HUES48 (cell line): Measurements from ENCODE around the gene LCT.
"Not testable (repeated sequence)": the region's sequence is repeated elsewhere in the genome, so short reads cannot be mapped to it uniquely, and the experiment has no call there.

Experiments
- H3K27ac ChIP-seq: one replicate; pipeline ENCODE4 v1.7.0; 2013; ENCODE audit warnings: low read depth, low read length, inconsistent platforms
- H3K27me3 ChIP-seq: 2 replicates; pipeline ENCODE4 v1.6.1; 2013; ENCODE audit warnings: mild to moderate bottlenecking, low read length; ENCODE audit not compliant: control insufficient read depth, insufficient read depth
- H3K36me3 ChIP-seq: 2 replicates; pipeline ENCODE4 v1.6.1; 2013; ENCODE audit warnings: low read length; ENCODE audit not compliant: control insufficient read depth, insufficient read depth
- H3K4me1 ChIP-seq: 2 replicates; pipeline ENCODE4 v1.6.1; 2013; ENCODE audit warnings: mild to moderate bottlenecking, low read length; ENCODE audit not compliant: control insufficient read depth, insufficient read depth
- H3K4me3 ChIP-seq: 2 replicates; pipeline ENCODE4 v1.5.1; 2013; ENCODE audit warnings: mild to moderate bottlenecking, low read depth, low read length
- H3K9ac ChIP-seq: 2 replicates; pipeline ENCODE4 v1.6.1; 2013; ENCODE audit warnings: mild to moderate bottlenecking, low read depth, low read length, moderate library complexity
- H3K9me3 ChIP-seq: 2 replicates; pipeline ENCODE4 v1.6.1; 2013; ENCODE audit warnings: low read length; ENCODE audit not compliant: control insufficient read depth, insufficient read depth

LCT gene

GRCh38 chr2:135797497-135798274, 39.3 kb downstream of the LCT start:
- Histone ChIP-seq H3K9me3 (peaks cover 21% of the 10 kb centered on the region), H3K9ac (no peak overlapping the region), H3K4me1 (peaks cover 3% of the 10 kb centered on the region; the same call in 1 of the 2 replicates), H3K27me3 (no peaks in the 10 kb centered on the region), H3K4me3 (no peak overlapping the region), H3K36me3 (no peaks in the 10 kb centered on the region), H3K27ac (no peak overlapping the region)

DNA sequence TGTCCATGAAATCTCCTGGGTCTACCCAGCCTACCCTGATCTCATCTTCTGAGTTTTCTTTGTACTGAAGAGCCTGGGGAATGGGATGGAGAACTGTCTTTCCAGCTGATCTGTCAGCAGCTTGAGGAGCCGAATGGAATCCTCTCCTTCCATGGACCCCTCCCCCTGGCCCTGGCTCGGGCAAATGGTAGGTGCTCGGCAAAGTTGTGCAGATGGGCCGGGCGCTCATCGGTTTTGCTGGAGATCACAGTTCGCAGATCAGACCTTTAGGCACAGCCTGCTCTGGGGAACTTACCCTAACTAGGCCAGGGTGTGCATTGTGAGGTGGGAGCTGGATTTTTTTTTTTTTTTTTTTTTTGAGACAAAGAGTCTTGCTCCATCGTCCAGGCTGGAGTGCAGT, 40.4 kb downstream of the LCT start:
- Histone ChIP-seq H3K9me3 (peaks cover 17% of the 10 kb centered on the region), H3K27ac (no peak overlapping the region), H3K36me3 (no peaks in the 10 kb centered on the region), H3K4me3 (no peak overlapping the region), H3K4me1 (peaks cover 3% of the 10 kb centered on the region; the same call in 1 of the 2 replicates), H3K27me3 (no peaks in the 10 kb centered on the region), H3K9ac (no peak overlapping the region)

DNA sequence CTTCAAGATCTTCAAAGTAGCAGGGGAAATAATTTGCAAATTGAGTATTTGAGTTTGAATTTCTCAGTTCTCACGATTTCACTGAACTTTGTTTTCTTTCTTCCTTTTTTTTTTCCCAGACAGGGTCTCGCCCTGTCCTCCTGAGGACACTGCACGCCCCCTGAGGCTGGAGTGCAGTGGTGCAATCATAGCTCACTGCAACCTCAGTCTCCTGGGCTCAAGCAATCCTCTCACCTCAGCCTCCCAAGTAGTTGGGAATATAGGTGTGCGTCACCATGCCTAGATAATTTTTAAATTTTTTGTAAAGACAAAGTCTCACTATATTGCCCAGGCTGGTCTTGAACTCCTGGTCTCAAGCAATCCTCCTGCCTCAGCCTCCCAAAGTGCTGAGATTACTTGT, 41.3 kb downstream of the LCT start:
- not testable (repeated sequence) for H3K9me3 ChIP-seq, H3K27ac ChIP-seq

DNA sequence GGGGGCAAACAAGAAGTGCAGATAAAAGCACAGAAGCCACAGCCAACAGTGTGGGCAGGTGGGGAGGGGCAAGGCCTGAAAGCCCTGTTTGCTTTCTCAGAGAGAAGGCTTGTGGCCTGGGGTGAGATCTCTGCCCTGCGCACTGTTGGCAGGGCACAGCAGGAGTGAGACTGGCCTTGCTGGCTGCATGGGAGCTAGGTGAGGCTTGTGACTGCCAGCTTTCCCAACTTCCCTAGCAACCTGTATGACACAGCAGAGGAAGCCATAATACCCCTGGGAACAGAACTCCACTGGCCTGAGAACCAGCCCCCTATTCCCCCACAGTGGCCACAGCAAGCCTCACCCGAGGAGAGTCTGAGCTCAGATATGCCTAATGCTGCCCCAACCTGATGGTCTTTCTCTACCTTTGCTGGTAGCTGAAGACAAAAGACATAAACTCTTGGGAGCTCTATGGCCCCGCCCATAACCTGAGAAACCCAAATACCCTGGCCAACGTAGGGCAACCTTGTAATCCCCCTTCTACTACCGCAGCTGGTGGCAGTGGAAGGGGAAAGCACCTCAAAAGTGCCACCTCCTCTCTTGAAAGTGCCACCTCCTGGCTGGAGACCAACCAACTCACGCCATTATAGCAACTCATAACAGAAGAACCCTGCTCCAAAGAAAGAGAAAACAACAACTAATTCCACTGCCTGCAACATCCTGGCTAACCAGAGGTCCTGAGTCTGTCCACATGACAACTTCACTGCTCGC, 44.4 kb downstream of the LCT start:
- H3K9ac ChIP-seq, result no peak overlapping the region
- H3K4me1 ChIP-seq, result peaks cover under 1% of the 10 kb centered on the region; the same call in 1 of the 2 replicates
- H3K4me3 ChIP-seq, result no peak overlapping the region
- no peak overlapping the region for H3K27ac ChIP-seq
- no peaks in the 10 kb centered on the region for H3K36me3 ChIP-seq
- H3K9me3 ChIP-seq, result no peaks in the 10 kb centered on the region
- H3K27me3 ChIP-seq, result no peaks in the 10 kb centered on the region

More for the DNA sequence above, 41.3 kb downstream of the LCT start:
- H3K27me3 ChIP-seq, H3K4me3 ChIP-seq, H3K9ac ChIP-seq, H3K4me1 ChIP-seq, H3K36me3 ChIP-seq: not testable (repeated sequence)

GRCh38 chr2:135791418-135792190, 45.4 kb downstream of the LCT start:
- Histone ChIP-seq H3K27ac (no peak overlapping the region), H3K9ac (no peak overlapping the region), H3K9me3 (no peaks in the 10 kb centered on the region), H3K36me3 (no peaks in the 10 kb centered on the region), H3K4me3 (no peak overlapping the region), H3K27me3 (no peaks in the 10 kb centered on the region), H3K4me1 (no peaks in the 10 kb centered on the region)

DNA sequence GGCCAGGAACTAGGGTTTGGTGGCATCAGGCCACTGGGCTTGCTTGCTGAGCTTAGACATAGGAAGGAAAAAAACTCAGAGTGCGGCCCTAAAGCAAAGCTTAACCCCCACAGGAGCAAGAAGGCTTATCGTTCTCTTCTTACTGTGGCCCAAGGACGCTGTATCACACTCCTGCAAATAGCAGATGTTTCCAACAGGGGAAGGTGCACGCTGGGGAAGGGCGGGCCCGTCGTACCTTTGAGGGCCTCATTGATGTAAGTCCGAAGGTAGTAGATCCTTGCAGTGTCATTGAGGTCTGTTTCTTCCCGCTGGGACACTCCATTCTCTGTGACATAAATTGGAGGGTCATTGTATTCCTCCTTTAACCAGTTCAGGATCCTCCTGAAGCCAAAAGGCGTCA, 46.6 kb downstream of the LCT start:
- peaks cover 6% of the 10 kb centered on the region for H3K36me3 ChIP-seq
- H3K27me3 ChIP-seq, result no peaks in the 10 kb centered on the region
- H3K4me1 ChIP-seq, result no peaks in the 10 kb centered on the region
- H3K9ac ChIP-seq, result no peak overlapping the region
- no peak overlapping the region for H3K27ac ChIP-seq
- no peak overlapping the region for H3K4me3 ChIP-seq
- H3K9me3 ChIP-seq, result no peaks in the 10 kb centered on the region

- H3K27ac ChIP-seq, result no peak overlapping the region
These were observed 50.2 kb downstream of the LCT start for GRCh38 chr2:135786823-135787222.

DNA sequence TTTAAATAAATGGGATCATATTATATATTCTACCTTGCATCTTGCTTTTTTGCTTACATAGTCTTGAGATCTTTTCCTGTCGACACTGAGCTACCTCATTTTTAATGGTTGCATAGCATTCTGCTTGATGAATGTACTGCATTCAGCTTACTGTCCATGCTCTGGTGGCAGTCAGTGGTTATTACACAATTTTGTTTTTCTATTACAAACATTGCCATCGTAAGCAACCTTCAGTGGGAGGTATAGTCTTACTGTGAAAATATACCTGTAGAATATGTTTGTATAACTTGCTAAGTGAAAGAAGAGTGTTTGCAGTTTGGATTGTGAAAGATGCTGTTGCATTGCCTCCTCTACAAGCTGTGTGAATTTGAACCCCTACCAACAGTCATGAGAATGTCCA, 52.0 kb downstream of the LCT start:
- Histone ChIP-seq H3K9ac (no peak overlapping the region), H3K36me3 (peaks cover 60% of the 10 kb centered on the region), H3K4me1 (peaks cover 16% of the 10 kb centered on the region), H3K27me3 (no peaks in the 10 kb centered on the region), H3K9me3 (no peaks in the 10 kb centered on the region), H3K4me3 (no peak overlapping the region), H3K27ac (no peak overlapping the region)

More at GRCh38 chr2:135786823-135787222, 50.2 kb downstream of the LCT start:
- Histone ChIP-seq H3K27me3 (no peaks in the 10 kb centered on the region), H3K36me3 (peaks cover 42% of the 10 kb centered on the region), H3K9ac (no peak overlapping the region), H3K4me1 (peaks cover 11% of the 10 kb centered on the region), H3K4me3 (no peak overlapping the region), H3K9me3 (no peaks in the 10 kb centered on the region)

GRCh38 chr2:135783439-135783838, 53.5 kb downstream of the LCT start:
- peaks cover 75% of the 10 kb centered on the region for H3K36me3 ChIP-seq
- no peaks in the 10 kb centered on the region for H3K9me3 ChIP-seq
- no peak overlapping the region for H3K27ac ChIP-seq
- peaks cover 16% of the 10 kb centered on the region for H3K4me1 ChIP-seq
- no peak overlapping the region for H3K4me3 ChIP-seq
- no peaks in the 10 kb centered on the region for H3K27me3 ChIP-seq
- H3K9ac ChIP-seq, result no peak overlapping the region

GRCh38 chr2:135782231-135782630, 54.8 kb downstream of the LCT start:
- H3K9ac ChIP-seq, result no peak overlapping the region
- H3K27me3 ChIP-seq, result no peaks in the 10 kb centered on the region
- no peaks in the 10 kb centered on the region for H3K9me3 ChIP-seq
- no peak overlapping the region for H3K27ac ChIP-seq
- peaks cover 82% of the 10 kb centered on the region for H3K36me3 ChIP-seq
- peaks cover 16% of the 10 kb centered on the region for H3K4me1 ChIP-seq
- H3K4me3 ChIP-seq, result no peak overlapping the region
